Activated T-cell treated with anti-CD3 and anti-CD28 coated beads for 4 hours (primary cell): ENCODE measurements around the gene PEX3.
"Not testable (repeated sequence)": the region's sequence is repeated elsewhere in the genome, so short reads cannot be mapped to it uniquely, and the experiment has no call there.

ENCODE experiments used
- DNase-seq: peaks from one replicate; pipeline ENCODE4 v3.0.0-alpha.2; 2020

Gene PEX3

DNA sequence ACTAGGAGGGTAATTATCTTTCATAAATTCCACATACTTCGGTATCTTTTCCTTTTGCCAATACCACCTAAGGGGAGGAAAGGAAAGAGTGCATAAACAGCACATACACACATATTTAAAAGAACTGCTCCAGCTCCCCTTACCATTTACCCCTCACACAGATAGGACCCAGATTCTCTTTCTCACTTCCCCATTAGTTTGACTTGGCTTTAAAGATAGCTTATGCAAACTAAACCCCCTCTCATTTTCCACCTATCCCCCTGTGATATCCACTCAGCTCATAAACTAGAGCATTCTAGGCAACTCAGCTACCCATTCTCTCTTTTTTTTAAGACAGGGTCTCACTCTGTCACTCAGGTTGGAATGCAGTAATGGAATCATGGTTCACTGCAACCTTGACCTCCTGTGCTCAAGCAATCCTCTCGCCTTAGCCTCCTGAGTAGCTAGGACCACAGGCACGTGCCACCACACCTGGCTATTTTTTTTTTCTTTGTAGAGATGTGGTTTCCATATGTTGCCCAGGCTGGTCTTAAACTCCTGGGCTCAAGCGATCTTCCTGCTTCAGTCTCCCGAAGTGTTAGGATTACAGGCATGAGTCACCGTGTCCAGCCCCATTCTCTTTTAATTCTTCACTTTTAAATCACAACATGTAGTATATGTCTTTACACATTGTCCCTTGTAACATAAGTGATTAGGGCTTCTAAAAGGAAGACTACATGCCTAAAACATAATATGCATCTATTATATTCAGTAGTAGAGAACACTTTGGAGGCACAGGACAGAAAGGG is 56.9 kb downstream of the PEX3 start:
- no peak for DNase-seq

GRCh38 chr6:143510326-143510725 is 59.7 kb downstream of the PEX3 start:
- not testable (repeated sequence) for DNase-seq

DNA sequence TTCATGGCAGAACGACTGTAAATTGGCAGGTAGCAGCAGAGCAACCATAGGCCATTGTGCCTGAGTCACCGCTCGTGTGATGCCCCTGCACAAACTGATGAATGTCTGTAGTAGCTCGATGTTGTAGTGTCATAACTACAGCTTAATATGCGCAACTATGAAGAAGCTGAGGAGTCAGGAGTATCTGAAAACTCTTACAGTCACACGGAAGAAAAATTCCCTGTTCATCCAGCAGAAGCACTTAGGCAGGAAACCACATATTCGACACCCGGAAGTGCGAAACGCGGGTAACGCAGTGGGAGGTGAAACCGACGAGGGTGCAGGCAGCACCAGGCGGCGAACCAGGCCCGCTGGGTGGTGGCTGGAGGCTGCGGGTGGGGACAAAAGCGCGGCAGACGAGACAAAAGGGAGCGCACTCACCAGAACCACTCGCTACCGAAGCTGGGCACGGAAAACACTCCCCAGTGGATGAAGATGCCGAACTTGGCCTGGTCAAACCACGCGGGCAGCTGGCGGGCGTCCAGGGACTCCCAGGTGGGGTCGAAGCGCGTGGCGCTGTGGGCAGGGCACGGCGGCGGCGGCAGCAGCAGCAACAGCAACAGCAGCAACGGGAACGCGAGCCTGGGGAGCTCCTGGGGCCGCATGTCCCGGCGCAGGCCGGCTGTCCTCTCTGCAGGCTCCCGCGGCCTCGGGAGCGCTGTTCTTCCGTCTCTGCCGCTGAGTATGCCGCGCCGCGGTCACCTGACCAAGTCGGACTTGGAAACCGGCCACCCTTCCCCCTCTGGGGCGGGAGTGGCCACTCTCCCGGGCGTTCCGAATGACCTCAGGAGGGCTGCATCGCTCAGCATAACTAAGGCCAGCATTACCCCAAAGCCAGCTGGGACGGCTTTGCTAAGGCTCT is 60.6 kb downstream of the PEX3 start, which contains the start of gene FUCA2:
TSS of gene FUCA2 (minus strand) at position 730 of the 901 bp plus-strand sequence. CDS start at position 644, 86 bp downstream.
- peak; percentile 53 for DNase-seq

DNA sequence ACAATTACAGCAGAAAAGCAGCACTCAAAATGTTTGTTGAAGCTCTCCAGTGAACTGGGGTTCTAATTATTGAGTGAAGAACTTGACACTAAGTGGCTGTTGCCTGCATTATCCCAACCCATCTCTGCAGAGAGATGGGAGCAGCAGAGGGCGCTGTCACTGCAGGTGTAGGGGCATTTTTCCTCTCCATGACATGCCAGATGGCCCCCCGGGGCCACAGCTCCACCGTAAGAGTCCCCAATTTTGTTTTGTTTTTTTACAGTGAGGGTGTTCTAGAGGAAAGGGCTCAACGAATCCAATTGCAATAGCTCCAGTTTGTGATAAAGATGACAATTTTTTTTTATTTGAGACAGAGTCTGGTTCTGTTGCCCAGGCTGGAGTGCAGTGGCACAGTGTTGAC is 62.8 kb downstream of the PEX3 start:
- peak; percentile 24 for DNase-seq

DNA sequence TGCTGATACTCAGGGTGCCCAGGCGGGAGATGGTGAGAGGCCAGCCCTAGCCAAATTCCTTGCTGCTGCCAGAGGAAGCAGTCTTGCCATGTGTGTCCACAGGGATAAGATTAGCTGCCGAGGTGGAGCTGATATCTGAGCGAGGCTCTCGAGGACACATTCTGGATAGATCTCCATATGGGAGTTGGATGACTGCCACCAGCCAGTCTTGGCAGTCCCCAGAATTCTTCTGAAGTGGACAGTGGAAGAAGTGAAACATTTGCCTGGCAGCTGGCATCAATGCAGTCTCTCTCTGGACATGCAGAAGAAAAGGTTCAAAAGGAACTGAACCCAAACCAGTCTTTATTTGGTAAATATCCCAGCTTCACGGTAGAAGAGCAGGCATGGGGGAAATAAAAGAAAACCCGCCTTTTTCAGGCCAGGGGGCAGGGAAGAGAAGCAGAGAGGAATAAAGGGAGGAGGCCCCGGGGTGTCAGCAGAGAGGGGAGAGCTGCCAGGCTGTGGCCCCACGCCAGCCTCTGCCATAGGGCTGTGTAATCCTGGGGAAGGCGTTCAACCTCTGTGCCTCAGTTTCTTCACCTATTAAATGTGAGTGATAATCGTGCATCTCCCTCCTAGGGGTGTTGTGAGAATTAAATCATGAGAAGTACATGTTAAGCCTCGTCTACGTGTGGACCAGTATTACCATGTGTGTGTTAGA is 64.6 kb downstream of the PEX3 start:
- no peak for DNase-seq

DNA sequence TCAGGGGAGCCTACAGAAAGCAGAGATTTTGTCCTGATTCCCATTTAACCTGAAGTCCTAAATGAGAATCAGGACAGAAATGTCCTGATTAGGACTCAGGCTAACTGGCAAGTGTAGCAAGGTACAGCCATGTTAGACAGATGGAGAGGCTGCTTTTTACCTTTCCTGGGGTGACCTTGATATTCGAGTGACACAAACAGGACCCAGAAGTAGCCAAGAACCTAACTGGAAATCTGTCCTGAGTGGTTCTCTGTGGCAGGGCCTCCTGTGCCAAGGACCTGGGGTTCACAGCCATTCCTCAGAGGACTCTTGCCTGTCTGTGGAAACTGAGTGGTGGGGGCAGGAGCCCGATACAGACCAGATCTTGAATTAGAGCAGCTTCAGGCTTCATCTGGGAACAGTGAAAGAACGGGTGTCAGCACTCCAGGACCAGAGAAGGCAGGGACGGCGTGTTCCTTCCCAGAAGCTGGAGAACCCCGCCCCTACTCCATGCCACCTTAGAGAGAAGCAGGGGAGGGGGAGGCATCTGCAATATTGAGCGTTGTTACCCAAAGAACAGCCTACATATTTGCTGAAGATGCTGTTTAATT is 65.3 kb downstream of the PEX3 start:
- DNase-seq: no peak

DNA sequence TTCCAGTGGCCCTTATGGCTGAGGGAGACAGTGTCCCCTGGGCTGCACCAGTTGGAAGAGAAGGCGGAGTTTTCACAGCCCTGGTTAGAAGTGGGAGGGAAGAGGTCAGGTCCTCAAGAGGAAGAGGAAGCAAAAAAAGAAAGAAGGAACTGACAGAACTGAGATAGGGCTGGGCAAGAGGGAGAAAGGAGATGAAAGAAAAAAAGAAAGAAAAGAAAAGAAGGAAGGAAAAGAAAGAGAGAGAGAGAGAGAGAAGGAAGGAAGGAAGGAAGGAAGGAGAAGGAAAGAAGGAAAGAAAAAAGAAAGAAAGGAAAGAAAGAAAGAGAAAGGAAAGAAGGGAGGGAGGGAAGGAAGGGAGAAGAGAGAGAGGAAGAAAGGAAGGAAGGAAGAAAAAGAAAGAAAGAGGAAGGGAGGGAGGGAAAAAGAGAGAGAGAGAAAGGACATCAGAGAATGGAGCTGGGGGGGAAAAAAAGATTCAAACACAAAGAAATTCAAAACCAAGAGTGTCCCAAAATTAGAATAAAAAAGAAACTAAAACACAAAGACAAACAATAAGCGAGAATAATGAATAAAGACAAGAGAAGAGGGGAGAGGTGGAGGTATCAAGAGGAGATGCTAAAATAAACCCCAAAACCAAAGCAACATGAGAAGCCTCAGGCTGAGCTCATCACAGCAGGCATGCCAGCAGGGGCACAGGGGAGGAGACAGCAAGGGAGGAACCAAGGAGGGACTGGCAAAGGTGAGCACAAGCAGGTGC is 66.3 kb downstream of the PEX3 start:
- DNase-seq: no peak

DNA sequence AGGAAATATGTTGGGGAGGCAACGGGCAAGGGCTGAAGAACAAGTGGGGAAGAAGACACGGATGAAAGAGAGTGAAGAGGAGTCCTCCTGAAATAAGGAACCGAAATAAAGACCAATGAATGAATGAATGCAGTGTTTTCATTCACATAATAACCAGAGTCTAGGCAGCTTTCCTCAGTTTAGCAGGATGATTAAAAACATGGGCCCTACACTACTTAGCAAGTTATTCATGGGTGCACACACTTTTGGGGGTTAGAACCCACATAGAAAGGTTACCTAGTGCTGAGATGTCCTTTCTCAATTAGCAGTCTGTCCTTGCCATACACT is 66.8 kb downstream of the PEX3 start:
- no peak for DNase-seq

DNA sequence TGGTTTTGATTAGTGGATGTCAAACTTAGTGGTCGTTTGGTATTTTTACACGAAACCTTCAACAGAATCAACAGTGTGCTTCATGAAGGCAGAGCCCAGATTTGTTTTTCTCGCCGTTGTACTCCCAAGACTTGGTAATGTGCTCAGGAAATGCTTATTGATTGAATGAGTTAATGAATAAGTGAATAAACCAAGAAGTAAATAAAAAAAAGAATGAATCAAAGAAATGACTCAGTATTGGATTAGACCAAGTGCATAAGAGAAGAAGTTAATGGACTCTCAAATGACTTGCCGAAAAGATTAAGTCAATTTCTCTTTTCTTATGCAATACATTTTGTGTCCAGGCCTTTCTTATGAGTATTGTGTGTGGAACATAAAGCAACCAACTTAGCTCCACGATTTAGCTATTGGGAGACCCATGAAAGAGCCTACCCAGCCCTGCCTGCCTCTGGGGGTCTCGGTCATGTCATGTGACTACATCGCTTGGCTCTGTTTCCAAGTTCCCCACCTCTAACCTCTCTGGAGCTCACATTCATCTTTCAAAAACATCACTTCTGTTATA is 71.5 kb downstream of the PEX3 start:
- no peak for DNase-seq

DNA sequence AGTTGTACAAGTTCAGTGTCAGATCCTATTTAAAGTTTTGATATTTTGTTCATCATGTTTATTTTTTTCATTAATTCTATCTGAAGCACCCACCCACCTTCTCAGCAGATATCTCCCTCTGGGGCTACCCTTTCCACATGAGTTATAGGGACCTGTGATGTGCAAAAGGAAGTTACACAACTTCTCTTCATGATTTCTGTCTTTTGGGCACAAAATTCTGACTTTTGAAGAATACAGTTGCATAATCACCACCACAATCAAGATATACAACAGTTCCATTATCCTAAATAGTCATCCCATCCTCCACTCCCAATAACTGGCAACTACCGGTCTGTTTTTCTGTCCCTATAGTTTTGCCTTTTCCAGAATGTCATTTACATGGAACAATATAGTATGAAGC is 74.8 kb downstream of the PEX3 start:
- DNase-seq: no peak

GRCh38 chr6:143527677-143528076 is 77.1 kb downstream of the PEX3 start:
- no peak for DNase-seq

- no peak for DNase-seq
Measured at GRCh38 chr6:143528164-143528811, 77.7 kb downstream of the PEX3 start.

DNA sequence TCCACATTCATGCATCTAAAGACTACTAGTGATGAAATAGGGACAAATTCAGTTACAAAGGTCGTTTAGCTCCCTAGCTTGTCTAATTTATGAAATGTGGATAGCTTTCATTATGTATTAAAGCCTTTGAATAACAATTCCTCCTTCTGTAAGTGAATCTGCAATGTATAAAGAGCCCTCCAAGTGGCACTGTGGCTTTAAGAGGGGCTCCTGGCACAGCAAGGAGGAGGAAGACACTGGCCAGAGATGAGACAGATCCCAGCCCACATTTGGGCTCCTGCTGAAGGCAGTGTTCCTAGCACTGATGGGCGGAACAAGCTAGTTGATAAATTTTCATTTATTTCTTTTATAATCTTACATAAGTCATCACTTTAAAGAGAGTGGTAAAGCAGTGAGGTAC is 78.5 kb downstream of the PEX3 start:
- DNase-seq: no peak

- no peak for DNase-seq
Measured at GRCh38 chr6:143531720-143532499, 81.3 kb downstream of the PEX3 start.

- no peak for DNase-seq
Measured at GRCh38 chr6:143535189-143535614, 84.6 kb downstream of the PEX3 start.

DNA sequence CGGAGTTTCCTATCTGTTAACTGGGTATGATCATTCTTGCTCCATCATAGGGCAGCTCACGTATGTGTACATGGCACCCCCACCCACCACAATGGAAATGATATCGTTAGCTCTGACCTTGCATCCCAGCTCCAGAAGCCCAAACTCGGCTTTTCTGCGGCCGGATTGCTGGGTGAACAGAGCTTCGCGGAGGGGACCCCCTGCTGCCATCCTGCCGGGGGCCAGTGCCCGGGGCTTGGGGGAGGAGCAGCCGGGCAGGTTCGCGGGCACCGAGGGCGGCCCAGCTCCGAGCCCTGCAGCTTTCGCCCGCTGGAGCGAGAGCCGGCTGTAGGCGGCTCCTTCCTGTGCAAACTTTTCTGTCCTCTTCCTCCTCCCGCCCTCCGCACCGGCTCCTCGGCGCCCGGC is 85.9 kb downstream of the PEX3 start:
- no peak for DNase-seq

DNA sequence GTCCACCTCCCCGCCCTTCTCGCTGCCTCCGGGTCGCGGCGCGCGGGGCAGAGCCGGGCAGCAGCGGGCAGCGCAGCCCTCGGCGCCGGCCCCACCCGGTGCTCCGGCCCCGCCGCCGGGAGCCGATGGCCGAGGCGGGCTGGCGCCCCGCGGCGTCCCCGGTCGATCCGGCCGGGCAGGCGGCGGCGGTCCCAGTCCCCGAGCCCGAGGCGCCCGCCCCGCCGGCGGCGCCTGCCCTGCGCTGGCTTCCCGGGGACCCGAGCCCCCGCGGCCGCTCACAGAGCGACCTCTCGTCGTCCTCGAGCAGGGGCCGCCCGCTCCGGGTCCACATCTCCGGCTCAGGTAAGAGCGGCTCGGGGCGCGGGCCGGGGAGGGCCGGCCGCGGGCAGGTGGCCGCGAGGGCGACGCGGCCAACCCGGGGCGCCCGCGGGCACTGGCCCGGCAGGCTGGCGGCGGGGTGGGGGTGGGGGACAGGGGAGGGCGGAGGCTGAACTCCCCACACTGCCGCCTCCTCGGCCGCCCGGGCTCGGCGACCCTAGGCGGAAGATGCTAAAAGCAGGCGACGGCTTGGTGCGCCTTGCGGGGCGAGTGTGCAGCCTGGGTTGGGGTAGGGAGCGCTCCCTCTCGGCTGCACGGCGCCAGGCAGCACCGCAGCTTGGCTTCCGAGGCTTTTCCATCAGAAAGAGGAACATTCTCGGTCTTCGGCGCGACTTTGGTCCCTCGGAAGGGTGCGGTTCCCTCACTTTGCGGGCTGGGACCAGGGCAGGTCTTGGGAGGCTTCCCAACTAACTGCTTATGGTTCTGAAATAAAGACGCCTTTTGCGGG is 86.5 kb downstream of the PEX3 start:
- DNase-seq: peak; percentile 41

- no peak for DNase-seq
Measured at GRCh38 chr6:143538374-143538773, 87.8 kb downstream of the PEX3 start.

GRCh38 chr6:143539106-143539505 is 88.5 kb downstream of the PEX3 start:
- no peak for DNase-seq

DNA sequence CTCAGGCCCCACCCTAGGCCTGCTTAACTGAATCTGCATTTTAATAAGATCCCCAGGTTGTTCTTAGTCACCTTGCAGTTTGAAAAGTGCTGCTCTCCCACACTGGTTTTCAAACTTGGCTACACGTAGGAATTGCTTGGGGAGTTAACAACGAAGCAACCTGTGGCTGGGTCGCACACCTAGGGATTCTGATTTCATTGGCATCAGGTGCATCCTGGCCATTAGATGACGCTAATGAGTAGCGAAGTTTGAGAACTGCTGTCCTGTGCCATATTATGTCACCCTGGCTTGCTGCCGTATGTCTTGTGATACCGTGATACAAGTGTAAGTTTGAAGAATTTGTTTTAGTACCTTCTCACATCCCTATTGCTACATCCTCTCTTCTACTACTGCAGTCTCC is 89.1 kb downstream of the PEX3 start:
- no peak for DNase-seq
